GM19238 (cell line): ENCODE results near the gene OTUD3.
"Not testable (repeated sequence)": the region's sequence is repeated elsewhere in the genome, so short reads cannot be mapped to it uniquely, and the experiment has no call there.

Source experiments
- DNase-seq: peaks from one replicate; pipeline ENCODE4 v3.0.0; 2011; ENCODE audit warnings: low spot score; ENCODE audit not compliant: insufficient read length

The OTUD3 gene

DNA sequence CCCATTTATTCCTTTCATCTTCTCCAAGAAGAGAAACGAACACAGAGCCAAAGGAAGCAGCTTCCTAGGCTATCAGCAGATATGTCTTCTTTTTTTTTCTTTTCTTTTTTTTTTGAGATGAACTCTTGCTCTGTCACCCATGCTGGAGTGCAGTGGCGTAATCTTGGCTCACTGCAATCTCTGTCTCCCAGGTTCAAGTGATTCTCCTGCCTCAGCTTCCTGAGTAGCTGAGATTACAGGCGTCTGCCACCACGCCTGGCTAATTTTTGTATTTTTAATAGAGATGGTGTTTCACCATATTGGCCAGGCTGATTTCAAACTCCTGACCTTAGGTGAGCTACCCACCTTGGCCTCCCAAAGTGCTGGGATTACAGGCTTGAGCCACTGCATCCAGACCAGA is 13.6 kb upstream of the OTUD3 start:
- not testable (repeated sequence) for DNase-seq

DNA sequence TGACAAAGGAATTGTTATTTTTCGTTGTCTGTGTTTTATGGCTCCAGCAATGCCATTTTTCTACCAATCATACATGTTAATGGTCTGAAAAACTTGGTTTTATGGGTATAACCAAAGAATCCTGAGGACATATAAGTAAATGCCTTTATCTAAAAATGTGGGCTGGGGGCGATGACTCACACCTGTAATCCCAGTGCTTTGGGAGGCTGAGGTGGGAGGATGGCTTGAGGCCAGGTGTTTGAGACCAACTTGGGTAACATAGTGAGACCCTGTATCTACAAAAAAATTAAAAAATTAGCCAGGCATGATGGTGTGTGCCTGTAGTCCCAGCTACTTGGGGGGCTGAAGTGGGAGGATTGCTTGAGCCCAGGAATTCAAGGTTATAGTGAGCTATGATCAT is 12.7 kb upstream of the OTUD3 start:
- not testable (repeated sequence) for DNase-seq

GRCh38 chr1:19869929-19870328 is 12.3 kb upstream of the OTUD3 start:
- DNase-seq, result no peak

DNA sequence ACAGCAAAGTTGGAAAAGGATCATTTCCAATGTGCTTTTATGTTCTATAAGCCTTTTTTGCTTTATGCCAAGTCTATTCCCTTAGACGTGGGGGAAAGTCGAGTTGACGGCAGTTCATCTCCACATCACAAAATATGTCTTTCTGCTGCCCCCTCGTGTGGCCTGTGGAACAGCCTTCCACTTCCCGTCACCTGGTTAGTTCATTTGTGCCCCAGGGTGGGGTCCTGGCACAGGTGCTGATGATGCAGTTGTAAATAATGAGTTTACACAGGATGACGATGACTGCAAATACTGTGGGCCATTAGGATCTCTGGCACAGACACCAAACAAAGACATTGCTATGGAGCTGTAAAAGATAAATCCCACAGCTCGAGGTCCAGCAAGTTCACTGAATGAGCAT is 10.0 kb upstream of the OTUD3 start:
- DNase-seq, result no peak

GRCh38 chr1:19877181-19877750 is 4.9 kb upstream of the OTUD3 start:
- no peak for DNase-seq

DNA sequence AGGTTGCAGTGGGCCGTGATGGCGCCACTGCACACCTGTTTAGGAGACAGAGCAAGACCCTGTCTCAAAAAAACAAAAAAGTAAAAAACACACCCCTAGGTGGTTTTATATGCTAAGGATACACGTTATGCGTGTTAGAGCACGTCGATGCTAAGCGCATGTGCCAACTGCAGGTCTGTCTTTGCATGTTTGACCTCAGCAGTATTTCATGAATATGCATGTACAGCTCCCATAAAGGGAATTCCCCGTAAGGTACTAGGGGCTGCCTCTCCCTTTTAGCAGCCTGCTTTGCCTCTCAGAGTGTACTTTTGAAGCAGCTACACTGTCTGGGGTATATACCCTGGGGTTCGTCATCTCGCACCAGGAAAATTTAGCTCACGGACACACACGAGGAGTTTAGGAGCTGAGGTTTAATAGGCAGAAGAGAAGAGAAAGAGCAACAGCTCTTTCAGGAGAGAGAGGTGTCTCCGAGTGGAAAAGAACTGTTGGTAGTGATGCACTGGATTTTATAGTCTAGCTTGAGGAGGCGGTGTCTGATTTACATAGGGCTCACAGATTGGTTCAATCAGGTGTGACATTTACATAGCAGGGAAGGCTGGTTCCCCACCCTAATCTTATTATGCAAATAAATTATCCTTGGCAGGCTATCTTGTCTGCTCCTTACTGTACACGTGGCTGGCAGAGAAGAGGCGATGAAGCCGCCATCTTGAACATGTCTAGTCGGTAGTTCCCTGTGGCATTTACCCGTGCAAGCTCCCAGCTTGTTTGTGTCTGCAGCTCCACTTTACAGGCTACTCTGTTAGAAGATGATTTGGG is 4.2 kb upstream of the OTUD3 start:
- no peak for DNase-seq

GRCh38 chr1:19878637-19878985 is 3.6 kb upstream of the OTUD3 start:
- no peak for DNase-seq

GRCh38 chr1:19879227-19879626 is 3.0 kb upstream of the OTUD3 start:
- DNase-seq, result no peak

DNA sequence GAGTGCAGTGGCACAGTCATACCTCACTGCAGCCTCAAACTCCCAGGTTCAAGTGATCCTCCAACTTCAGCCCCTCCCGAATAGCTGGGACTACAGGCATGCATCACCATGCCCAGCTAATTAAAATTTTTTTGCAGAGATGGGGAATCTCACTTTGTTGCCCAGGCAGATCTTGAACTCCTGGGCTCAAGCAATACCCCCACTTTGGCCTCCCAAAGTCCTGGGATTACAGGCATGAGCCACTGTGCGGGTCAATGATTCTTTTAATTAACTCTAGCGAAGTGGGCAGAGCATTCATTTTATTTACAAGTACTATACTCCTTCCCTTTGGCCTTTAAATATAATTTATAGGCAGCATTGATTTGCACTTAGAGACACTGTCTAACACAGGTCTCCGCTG is 2.5 kb upstream of the OTUD3 start:
- no peak for DNase-seq

- not testable (repeated sequence) for DNase-seq
These were observed 1.4 kb upstream of the OTUD3 start for GRCh38 chr1:19880841-19881240.

- no peak for DNase-seq
These were observed 2.1 kb downstream of the OTUD3 start for GRCh38 chr1:19884312-19884711.

- no peak for DNase-seq
These were observed 3.6 kb downstream of the OTUD3 start for GRCh38 chr1:19885821-19886220.

DNA sequence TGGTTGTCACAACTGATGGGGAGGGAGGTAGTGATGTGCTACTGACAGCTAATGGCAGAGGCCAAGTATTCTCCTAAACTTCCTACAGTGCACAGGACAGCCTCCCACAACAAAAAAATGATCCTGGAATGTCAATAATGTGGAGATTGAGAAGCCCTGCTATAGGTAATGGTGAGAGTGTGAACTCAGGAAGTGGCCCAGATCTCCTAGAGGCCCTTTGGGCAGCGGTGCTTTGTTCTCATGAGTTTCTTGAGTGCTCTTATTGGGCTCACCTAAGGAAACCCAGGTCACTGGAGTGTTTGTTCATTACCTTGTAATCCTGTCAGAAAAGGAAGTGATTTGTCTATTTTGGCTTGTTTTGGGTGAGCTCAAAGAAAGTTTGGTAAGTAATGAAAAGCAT is 5.9 kb downstream of the OTUD3 start:
- no peak for DNase-seq

DNA sequence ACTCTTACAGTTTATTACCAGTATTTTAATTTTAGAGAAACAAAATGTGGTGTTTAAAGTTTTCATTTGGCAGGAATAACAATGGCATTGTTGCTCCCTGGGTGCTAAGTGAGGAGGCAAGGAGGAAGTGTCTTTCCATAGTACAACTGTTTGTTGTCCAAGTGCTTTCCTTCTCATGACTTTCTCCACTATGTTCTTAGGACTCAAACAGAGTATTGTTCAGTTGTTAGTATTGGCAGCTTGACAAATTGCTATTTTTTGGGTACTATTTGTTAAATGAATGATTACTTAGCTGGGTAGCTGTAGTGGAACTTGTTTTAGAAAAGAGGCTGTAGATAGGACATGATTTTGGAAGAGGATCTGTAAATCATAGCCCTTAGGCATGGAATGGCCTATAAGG is 7.5 kb downstream of the OTUD3 start:
- no peak for DNase-seq

DNA sequence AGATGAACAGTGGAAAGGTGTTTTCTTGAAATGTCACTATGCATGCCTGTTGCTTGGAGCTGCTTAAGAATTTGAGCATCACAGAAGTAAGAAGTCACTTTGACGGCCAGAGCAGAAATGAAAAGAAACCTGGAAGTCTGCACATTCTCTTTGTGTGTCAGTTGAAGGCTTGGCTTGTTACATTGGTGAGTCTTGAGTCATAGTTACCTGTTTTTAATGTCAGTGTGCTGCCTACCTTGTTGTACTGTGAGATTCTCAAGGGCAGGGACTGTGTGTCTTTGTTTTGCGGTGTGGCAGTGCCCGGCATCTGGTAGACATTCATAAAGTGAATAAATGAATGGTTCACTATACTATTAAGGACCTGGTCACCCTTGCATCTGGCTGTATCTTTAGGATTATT is 9.9 kb downstream of the OTUD3 start:
- no peak for DNase-seq

DNA sequence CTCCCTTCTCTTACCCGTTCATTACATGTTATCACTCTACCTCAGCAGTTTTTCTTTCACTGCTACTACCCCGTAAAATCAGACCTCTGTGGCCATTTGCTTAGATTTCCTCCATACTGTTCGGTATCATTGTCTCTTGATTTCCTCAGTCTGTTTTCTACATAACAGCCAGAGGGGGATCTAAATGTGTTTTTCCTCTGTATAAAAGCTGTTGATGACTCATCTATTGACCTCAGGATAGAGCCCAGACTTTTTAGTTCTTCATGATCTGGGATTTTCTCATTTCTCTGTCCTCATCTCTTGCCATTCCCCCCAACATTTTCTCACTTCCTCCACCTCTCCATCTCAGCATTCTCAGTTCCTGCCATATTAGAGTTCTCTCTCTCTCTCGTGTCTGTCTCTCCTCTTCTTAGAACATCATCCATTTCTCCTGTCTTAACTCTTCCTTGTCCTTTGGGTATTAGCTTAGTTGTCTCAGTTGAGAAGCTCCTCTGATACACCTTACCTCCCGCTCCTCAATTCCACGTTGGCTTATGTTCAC is 10.5 kb downstream of the OTUD3 start:
- no peak for DNase-seq

GRCh38 chr1:19893687-19894086 is 11.5 kb downstream of the OTUD3 start:
- DNase-seq, result no peak

DNA sequence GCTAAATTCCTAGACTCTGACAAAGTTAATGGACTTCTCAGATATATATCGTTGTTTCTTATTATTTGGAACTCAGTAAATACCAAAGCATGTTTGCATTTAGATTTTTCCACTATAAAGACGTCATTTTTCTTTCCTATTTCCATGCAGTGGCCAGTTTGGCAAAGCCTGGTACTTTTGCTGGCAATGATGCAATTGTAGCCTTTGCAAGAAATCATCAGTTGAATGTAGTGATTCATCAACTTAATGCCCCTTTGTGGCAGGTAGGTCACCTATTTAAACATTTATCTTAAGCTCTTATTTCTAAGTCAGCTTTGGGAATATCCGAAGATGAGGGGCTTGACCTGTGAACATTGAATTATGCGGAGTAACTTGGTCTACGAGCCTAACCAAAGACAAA is 12.0 kb downstream of the OTUD3 start:
- DNase-seq, result no peak

DNA sequence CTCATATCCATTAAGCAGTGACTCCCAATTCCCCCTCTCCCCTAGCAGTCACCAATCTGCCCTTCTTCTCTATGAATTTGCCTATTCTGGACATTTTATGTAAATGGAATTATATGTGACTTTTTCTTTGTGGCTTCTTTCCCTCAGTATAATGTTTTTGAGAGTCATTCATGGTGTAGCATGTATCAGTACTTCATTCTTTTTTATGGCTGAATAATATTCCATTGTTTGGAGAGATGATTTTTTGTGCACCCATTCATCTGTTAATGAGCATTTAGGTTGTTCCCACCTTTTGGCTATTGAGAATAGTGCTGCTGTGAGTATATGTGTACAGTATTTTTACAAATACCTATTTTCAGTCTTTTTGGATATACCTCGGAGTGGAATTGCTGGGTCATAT is 19.5 kb downstream of the OTUD3 start:
- DNase-seq, result no peak

DNA sequence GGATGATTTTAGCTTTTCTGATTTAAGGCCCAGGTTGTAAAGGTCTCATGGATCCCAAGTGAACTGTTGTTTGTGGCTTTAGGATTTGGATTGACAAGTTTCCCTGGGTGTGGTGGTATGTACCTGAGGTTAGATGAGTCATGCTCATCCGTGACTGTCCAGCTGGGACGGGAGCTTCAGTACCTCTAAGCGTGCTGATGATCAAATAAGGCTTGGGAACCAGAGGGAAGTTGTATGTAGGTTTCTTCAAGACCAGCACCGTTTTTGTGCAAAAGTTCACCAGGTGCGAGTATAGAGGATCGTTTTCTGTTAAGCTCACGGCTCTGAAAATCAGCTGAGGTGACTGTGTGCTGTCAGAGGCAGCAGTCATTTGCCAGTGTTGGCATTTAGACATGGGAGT is 21.4 kb downstream of the OTUD3 start:
- no peak for DNase-seq

DNA sequence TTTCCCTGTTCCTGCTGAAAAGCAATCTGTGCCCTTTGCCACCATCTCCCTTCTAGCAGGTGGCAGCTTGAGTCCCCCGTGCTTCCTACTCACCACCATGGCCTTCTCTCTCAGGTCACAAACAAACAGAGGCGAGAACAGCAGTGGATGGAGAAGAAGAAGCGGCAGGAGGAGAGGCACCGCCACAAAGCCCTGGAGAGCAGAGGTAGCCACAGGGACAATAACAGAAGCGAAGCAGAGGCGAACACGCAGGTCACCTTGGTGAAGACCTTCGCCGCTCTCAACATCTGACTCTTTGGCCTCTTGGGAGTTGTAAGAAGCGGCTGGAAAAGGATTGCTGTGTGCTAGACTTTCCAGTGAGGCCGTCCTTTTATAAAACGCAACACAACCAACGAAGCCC is 25.3 kb downstream of the OTUD3 start:
- no peak for DNase-seq

DNA sequence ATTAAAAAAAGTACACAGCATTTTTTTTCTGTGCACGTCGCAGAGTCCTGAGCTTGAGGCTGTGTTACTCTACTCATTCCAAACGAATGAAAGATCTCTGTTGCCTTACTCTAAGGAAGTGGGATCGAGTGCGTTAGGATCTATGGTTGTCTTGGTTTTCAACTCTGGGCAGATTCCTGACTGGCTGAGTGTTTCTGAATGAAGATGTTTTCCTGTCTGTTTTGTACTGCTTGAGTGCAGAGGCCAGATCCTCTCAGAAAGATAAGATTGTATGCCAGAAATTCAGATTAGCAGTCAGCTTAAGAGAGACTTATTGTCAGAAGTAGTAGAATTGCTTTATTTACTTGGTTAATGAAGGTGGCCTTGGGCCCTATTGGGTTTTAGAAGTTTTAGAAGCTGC is 27.2 kb downstream of the OTUD3 start:
- no peak for DNase-seq

DNA sequence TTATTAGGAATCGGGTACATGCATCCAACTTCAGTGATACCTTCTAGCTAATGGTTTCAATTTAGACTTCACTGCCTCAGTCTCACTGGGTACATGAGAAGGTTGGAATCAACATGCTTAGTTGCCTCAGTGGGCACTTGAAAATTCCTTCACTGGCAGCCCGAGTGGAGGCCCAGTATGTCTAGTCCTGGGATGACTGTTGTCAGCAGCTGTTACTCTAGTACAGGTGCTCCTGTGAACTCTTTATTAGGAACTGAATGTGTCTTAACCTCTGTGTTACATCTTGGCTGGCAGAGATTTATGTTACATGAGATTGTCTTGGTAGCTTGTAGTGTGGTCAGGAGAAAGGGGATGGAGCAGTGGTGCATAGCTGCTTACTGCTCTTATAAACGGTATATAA is 27.8 kb downstream of the OTUD3 start:
- no peak for DNase-seq
